Coronary artery (tissue), 2 donors: ENCODE results near the gene CR1L.
"Not testable (repeated sequence)": the region's sequence is repeated elsewhere in the genome, so short reads cannot be mapped to it uniquely, and the experiment has no call there.

Experiments used
- DNase-seq: peaks from one replicate; pipeline ENCODE4 v3.0.0-alpha.2; 2017; ENCODE audit warnings: low spot score
- H3K27ac ChIP-seq, 2 donors: fragments of 200-600 bp; sonication (generic); one replicate each; pipeline ENCODE4 v1.5.1; 2016 to 2019
- H3K4me3 ChIP-seq: fragments of 200-600 bp; sonication (generic); 2 replicates; pipeline ENCODE4 v1.5.1; 2016; ENCODE audit warnings: mild to moderate bottlenecking, moderate library complexity
- CTCF ChIP-seq: fragments of 200-600 bp; sonication (generic); IDR thresholded peaks from one replicate; pipeline ENCODE4 v1.5.1; 2019; ENCODE audit warnings: antibody characterized with exemption

Gene CR1L

GRCh38 chr1:207673399-207673798 is 28.5 kb downstream of the CR1L start:
- no peak overlapping the region for H3K27ac ChIP-seq
- no peak for DNase-seq
- TF ChIP-seq CTCF, result no peak

DNA sequence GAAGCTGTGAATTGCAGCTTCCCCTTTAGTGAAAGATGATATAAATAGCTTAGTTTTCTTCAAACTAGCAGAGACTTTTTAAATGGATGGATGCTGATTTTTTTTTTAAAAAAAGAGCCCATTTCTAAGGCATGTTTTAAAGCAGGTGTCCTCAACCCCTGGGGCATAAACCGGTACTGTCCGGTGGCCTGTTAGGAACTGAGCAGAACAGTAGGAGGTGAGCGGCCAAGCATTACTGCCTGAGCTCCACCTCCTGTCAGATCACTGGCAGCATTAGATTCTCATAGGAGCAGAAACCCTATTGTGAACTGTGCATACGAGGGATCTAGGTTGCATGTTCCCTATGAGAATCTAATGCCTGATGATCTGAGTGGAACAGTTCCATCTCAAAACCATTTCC is 31.2 kb downstream of the CR1L start:
- TF ChIP-seq CTCF, result no peak
- DNase-seq, result no peak
- Histone ChIP-seq H3K4me3 (no peak overlapping the region), H3K27ac (no peak overlapping the region)

More at GRCh38 chr1:207673399-207673798, 28.5 kb downstream of the CR1L start:
- H3K4me3 ChIP-seq, result no peak overlapping the region

DNA sequence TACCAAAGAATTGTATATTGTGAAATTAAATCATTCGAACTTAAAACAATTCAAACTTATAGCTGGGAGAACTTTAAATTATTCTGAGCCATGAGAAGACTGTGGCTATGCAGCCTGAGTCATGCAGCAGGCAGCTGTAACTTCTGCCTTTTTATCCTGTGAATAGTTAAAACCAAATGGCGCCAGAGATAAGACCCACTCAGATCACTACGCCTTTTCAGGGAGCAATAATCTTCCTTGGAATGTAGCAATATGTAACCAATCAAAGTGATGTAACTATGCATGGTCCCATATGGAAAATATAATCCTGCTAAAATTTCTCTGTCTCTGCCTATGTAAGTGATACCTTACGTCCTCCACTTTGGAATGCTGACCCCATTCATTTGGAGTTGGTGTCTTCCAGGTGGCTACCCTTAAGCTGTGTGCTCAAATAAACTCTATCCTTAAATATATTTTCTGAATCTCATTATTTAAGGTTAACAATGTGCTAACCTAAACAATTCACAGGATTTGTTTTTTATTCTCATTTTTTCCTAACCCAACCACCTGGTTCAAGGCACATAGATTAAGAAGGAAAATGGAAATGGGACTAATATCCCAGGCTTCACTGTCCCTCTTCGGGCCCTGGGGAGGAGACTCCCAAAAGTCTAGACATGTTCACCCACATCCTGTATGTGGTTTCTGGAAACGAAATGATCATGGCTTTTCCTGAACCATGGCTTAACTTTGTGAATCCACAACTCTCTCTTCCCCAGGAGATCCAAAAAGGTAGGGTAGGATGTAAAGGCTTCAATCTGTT is 35.9 kb downstream of the CR1L start:
- H3K4me3 ChIP-seq, H3K27ac ChIP-seq, DNase-seq: not testable (repeated sequence)

- H3K27ac ChIP-seq, DNase-seq, H3K4me3 ChIP-seq: not testable (repeated sequence)
Observed at GRCh38 chr1:207682872-207683434, 38.0 kb downstream of the CR1L start.

DNA sequence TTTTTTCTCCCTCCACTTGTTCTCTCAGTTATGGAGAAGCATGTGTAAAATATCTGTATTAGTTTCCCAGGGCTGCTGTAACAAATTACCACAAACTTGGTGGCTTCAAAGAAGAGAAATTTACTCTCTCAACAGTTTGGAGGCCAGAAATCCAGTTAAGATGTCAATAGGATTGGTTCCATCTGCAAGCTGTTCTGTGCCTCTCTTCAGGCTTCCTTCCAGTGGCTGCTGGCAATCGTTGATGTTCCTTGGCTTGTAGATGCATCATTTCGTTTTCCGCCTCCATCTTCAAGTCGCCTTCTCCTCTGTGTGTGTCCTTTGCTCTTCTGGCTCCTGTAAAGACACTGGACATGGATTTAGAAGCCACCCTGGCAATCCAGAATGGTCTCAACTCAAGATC is 45.6 kb downstream of the CR1L start:
- not testable (repeated sequence) for H3K4me3 ChIP-seq, H3K27ac ChIP-seq, DNase-seq

DNA sequence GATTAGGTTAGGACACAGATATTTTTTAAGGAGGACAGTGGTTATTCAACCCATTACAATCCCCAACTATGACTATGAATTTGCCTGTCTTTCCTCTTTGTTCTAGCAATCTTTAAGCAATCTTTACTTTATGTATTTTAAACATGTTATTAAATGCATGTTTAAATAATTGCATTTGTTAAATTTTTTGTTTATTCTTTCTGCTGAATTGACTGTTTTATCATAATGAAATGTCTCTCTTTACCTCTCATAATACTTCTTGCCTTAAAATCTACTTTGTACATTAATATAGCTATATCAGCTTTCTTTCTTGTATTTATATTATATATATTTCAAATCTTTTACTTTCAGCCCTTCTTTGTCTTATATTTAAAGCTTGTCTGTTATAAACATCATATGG is 46.1 kb downstream of the CR1L start:
- H3K27ac ChIP-seq, result no peak overlapping the region
- no peak overlapping the region for H3K4me3 ChIP-seq
- no peak for DNase-seq
- TF ChIP-seq CTCF, result no peak

GRCh38 chr1:207691841-207692240 is 46.9 kb downstream of the CR1L start:
- TF ChIP-seq CTCF, result no peak
- no peak overlapping the region for H3K4me3 ChIP-seq
- no peak for DNase-seq
- no peak overlapping the region for H3K27ac ChIP-seq

DNA sequence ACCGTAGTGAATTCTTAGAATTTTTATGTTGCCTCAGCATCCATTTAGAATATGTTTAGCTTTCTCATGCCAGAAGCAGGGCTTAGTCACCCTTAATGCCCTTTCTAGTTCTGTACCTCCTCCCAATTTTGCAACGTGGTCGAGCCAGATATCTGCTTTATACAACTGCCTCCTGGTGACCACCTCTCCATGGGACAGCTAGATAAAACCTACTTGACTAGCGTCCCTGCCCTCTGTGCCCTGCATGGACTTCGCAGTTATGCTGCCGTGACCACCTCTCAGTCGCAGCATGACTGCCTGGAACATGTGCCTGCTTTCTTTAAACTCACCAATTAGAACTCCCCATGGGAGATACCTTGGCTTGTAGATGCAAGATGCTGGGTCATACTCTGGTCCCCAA is 47.4 kb downstream of the CR1L start:
- not testable (repeated sequence) for DNase-seq, H3K27ac ChIP-seq, H3K4me3 ChIP-seq

- Histone ChIP-seq H3K4me3 (no peak overlapping the region), H3K27ac (no peak overlapping the region)
- no peak for TF ChIP-seq CTCF
- DNase-seq, result no peak
Observed at GRCh38 chr1:207695891-207696290, 51.0 kb downstream of the CR1L start.
